Retinal pigment epithelial cell (primary cell): ENCODE results near the gene CD302.

Experiments
- DNase-seq: peaks from one replicate; pipeline ENCODE4 v3.0.0-alpha.2; 2010; ENCODE audit warnings: low read depth
- H3K4me3 ChIP-seq: 2 replicates; pipeline ENCODE4 v1.5.1; 2011; ENCODE audit warnings: mild to moderate bottlenecking, low read length, control low read depth, moderate library complexity
- CTCF ChIP-seq: conservative IDR thresholded peaks from 2 replicates; pipeline ENCODE4 v1.5.1; 2011; ENCODE audit warnings: low read depth, low read length, control low read depth, inconsistent platforms

The CD302 gene

GRCh38 chr2:159773886-159774285 lies 24.1 kb downstream of the CD302 start:
- no peak for TF ChIP-seq CTCF

GRCh38 chr2:159773426-159773825 lies 24.6 kb downstream of the CD302 start:
- no peak for TF ChIP-seq CTCF
- H3K4me3 ChIP-seq = no peak overlapping the region
- DNase-seq = peak; percentile 58

More at GRCh38 chr2:159773886-159774285, 24.1 kb downstream of the CD302 start:
- no peak for DNase-seq
- H3K4me3 ChIP-seq = no peak overlapping the region

- H3K4me3 ChIP-seq = no peak overlapping the region
- TF ChIP-seq CTCF = no peak
- no peak for DNase-seq
Observed at GRCh38 chr2:159769147-159769546, 28.9 kb downstream of the CD302 start.

GRCh38 chr2:159762075-159762474 lies 35.9 kb downstream of the CD302 start:
- no peak for TF ChIP-seq CTCF
- DNase-seq = no peak

GRCh38 chr2:159760326-159760725 lies 37.7 kb downstream of the CD302 start:
- H3K4me3 ChIP-seq = no peak overlapping the region
- TF ChIP-seq CTCF = no peak
- no peak for DNase-seq

More at GRCh38 chr2:159762075-159762474, 35.9 kb downstream of the CD302 start:
- H3K4me3 ChIP-seq = no peak overlapping the region

GRCh38 chr2:159759577-159759976 lies 38.4 kb downstream of the CD302 start:
- no peak for DNase-seq
- no peak overlapping the region for H3K4me3 ChIP-seq
- no peak for TF ChIP-seq CTCF

GRCh38 chr2:159758686-159759085 lies 39.3 kb downstream of the CD302 start:
- DNase-seq = no peak
- H3K4me3 ChIP-seq = no peak overlapping the region
- TF ChIP-seq CTCF = no peak
